K562 (cell line): Measurements from ENCODE around the gene CDCP1. TPM values are rescaled to one million over a fixed set of nuclear protein-coding genes. Genes with fewer than 3 reads are reported as not detected.

ENCODE experiments used
- ATF7 ChIP-seq: fragments of 450-650 bp; IDR thresholded peaks from 2 replicates; pipeline ENCODE4 v1.7.1; 2014; ENCODE audit warnings: mild to moderate bottlenecking, moderate library complexity
- CEBPG ChIP-seq, 3 experiments: fragments of 200-800 bp in 1 of 3; sonication (Bioruptor generic) in 1 of 3; sonication (generic) in 1 of 3; formaldehyde crosslinking in 1 of 3; IDR thresholded peaks in 2 of 3; conservative IDR thresholded peaks in 1 of 3; 2 replicates each; pipeline versions ENCODE4 v1.6.1 to v1.8.0; 2016 to 2022; ENCODE audit warnings: missing compliant biosample characterization in 2 of 3, missing genetic modification characterization in 2 of 3, mild to moderate bottlenecking in 1 of 3, missing genetic modification reagents in 1 of 3
- DDX20 ChIP-seq: fragments of 450-650 bp; IDR thresholded peaks from 2 replicates; pipeline ENCODE4 v1.6.1; 2016; ENCODE audit warnings: missing genetic modification characterization, low read depth, mild to moderate bottlenecking, missing compliant biosample characterization, moderate library complexity
- DMBX1 ChIP-seq: fragments of 250-450 bp; sonication (Bioruptor Pico); IDR thresholded peaks from 2 replicates; pipeline ENCODE4 v1.8.0; 2022; ENCODE audit warnings: inconsistent platforms, mild to moderate bottlenecking, moderate library complexity, borderline replicate concordance
- GABPA ChIP-seq: fragments of 200-800 bp; sonication (Bioruptor generic); conservative IDR thresholded peaks from 2 replicates; pipeline ENCODE4 v1.6.1; 2016; ENCODE audit warnings: low read depth, missing genetic modification characterization, missing compliant biosample characterization
- GTF2B ChIP-seq: IDR thresholded peaks from 2 replicates; pipeline ENCODE4 v1.6.1; 2011; ENCODE audit not compliant: insufficient read length; ENCODE audit errors: extremely low read depth
- HNRNPL ChIP-seq: fragments of 200-400 bp; formaldehyde crosslinking; IDR thresholded peaks from 2 replicates; pipeline ENCODE4 v1.6.1; 2017; ENCODE audit warnings: low read depth, mild to moderate bottlenecking, low read length
- MEIS2 ChIP-seq: fragments of 450-650 bp; IDR thresholded peaks from 2 replicates; pipeline ENCODE4 v1.6.1; 2014; ENCODE audit warnings: mild to moderate bottlenecking; ENCODE audit not compliant: partially characterized antibody
- NCOA2 ChIP-seq, 2 experiments: fragments of 450-650 bp; IDR thresholded peaks; 2 replicates each; pipeline ENCODE4 v1.6.1; 2018; ENCODE audit warnings: mild to moderate bottlenecking in 2 of 2, moderate library complexity in 1 of 2; ENCODE audit not compliant: partially characterized antibody in 2 of 2
- NR3C1 ChIP-seq: sonication (generic); formaldehyde crosslinking; IDR thresholded peaks from 2 replicates; pipeline ENCODE4 v1.8.1; 2022; ENCODE audit warnings: missing genetic modification reagents
- POLR2B ChIP-seq: fragments of 450-650 bp; IDR thresholded peaks from 2 replicates; pipeline ENCODE4 v1.6.1; 2018; ENCODE audit warnings: low read depth; ENCODE audit not compliant: partially characterized antibody
- RAD51 ChIP-seq: fragments of 450-650 bp; IDR thresholded peaks from 2 replicates; pipeline ENCODE4 v1.7.1; 2016; ENCODE audit warnings: low read depth, mild to moderate bottlenecking, borderline replicate concordance
- SP1 ChIP-seq: sonication (generic); formaldehyde crosslinking; IDR thresholded peaks from 2 replicates; pipeline ENCODE4 v1.8.1; 2022; ENCODE audit warnings: mild to moderate bottlenecking, missing genetic modification reagents
- SREBF1 ChIP-seq: fragments of 150-350 bp; IDR thresholded peaks from 2 replicates; pipeline ENCODE4 v1.6.1; 2014; ENCODE audit warnings: antibody characterized with exemption, low read depth, low read length, borderline replicate concordance
- STAT5A ChIP-seq: IDR thresholded peaks from 2 replicates; pipeline ENCODE4 v1.6.1; 2012; ENCODE audit warnings: low read length, inconsistent platforms, borderline replicate concordance
- TARDBP ChIP-seq: fragments of 450-650 bp; IDR thresholded peaks from 2 replicates; pipeline ENCODE4 v1.6.1; 2016
- THAP7 ChIP-seq: fragments of 250-450 bp; sonication (Bioruptor Pico); IDR thresholded peaks from 2 replicates; pipeline ENCODE4 v1.5.0; 2021
- YY1 ChIP-seq, 3 experiments: IDR thresholded peaks; 2 replicates each; pipeline ENCODE4 v1.6.1; 2011; ENCODE audit warnings: low read length in 2 of 3, mild to moderate bottlenecking in 2 of 3, moderate library complexity in 2 of 3, borderline replicate concordance in 1 of 3, control low read depth in 1 of 3, low read depth in 1 of 3; ENCODE audit not compliant: insufficient read depth in 3 of 3, insufficient replicate concordance in 2 of 3, control insufficient read depth in 1 of 3, insufficient read length in 1 of 3; ENCODE audit errors: extremely low read depth in 1 of 3
- ZBED1 ChIP-seq: IDR thresholded peaks from 2 replicates; pipeline ENCODE4 v1.6.1; 2014
- ZBTB1 ChIP-seq: sonication (generic); formaldehyde crosslinking; IDR thresholded peaks from 2 replicates; pipeline ENCODE4 v1.8.1; 2023; ENCODE audit warnings: missing genetic modification reagents, low read depth, mild to moderate bottlenecking, borderline replicate concordance
- ZBTB9 ChIP-seq: fragments of 450-650 bp; formaldehyde crosslinking; IDR thresholded peaks from 2 replicates; pipeline ENCODE4 v1.4.0; 2020; ENCODE audit warnings: mild to moderate bottlenecking, moderate library complexity
- ZNF140 ChIP-seq: fragments of 250-450 bp; sonication (Bioruptor Pico); IDR thresholded peaks from 2 replicates; pipeline ENCODE4 v1.8.0; 2021; ENCODE audit warnings: moderate library complexity, mild to moderate bottlenecking, inconsistent platforms
- ZNF224 ChIP-seq: sonication (generic); formaldehyde crosslinking; IDR thresholded peaks from 2 replicates; pipeline ENCODE4 v1.8.0; 2022; ENCODE audit warnings: mild to moderate bottlenecking, missing genetic modification reagents
- ZNF316 ChIP-seq: fragments of 450-650 bp; IDR thresholded peaks from 2 replicates; pipeline ENCODE4 v1.6.1; 2016
- ZNF584 ChIP-seq: fragments of 200-800 bp; sonication (Bioruptor generic); IDR thresholded peaks from 2 replicates; pipeline ENCODE4 v1.6.1; 2016; ENCODE audit warnings: low read depth, mild to moderate bottlenecking, missing genetic modification characterization, missing compliant biosample characterization
- ZNF785 ChIP-seq: fragments of 250-450 bp; sonication (Bioruptor Pico); IDR thresholded peaks from 2 replicates; pipeline ENCODE4 v1.4.0; 2020; ENCODE audit warnings: mild to moderate bottlenecking
- polyA plus RNA-seq, 8 experiments: library from polyadenylated mRNA; depleted of rRNA in 4 of 8; stranded (reverse) in 5 of 8; unstranded in 3 of 8; fragments of >200 nt; fragmentation: Nextera tagmentation in 2 of 8; fragmentation: Illumina TruSeq in 1 of 8; extraction: Ambion mirVana in 2 of 8; extraction: Trizol in 1 of 8; gene quantifications; 2 replicates each; pipeline versions ENCODE4 v1.2.1 to v1.2.3, GENCODE V29; 2011 to 2014; ENCODE audit warnings: inconsistent platforms in 1 of 8, missing spikeins in 1 of 8
- total RNA-seq, 7 experiments: library from RNA; depleted of rRNA in 6 of 7; stranded (reverse); fragments of >200 nt in 6 of 7; fragmentation: Illumina TruSeq in 2 of 7; extraction: Trizol in 2 of 7; gene quantifications; 2 replicates each; pipeline versions ENCODE4 v1.2.1 to v1.2.3, GENCODE V29; 2011 to 2021; ENCODE audit warnings: low replicate concordance in 1 of 7

The CDCP1 gene
- total and polyA plus RNA-seq, 9 of the 15 experiments (the other 6 are each of a cell fraction or from before 2014, with no cell fraction given), result 3.9 to 16.4 (median 5.2) TPM

GRCh38 chr3:45064512-45065372, 81.4 kb downstream of the CDCP1 start (continued):
- TF ChIP-seq YY1 (IDR thresholded peaks at IDR 0.05; ENCODE audit: borderline replicate concordance in 1 of 3, control insufficient read depth in 1 of 3, extremely low read depth in 1 of 3, insufficient read depth in 3 of 3, insufficient read length in 1 of 3, insufficient replicate concordance in 2 of 3, low read depth in 1 of 3, low read length in 2 of 3), result peak in 2 of 3 experiments; percentile 43 to 85
- TF ChIP-seq ZNF224 (CRISPR knock-in tag), result no peak
- no peak for TF ChIP-seq ZBED1
- TF ChIP-seq HNRNPL, result peak; percentile 62; the same call in 1 of the 2 replicates
- no peak for TF ChIP-seq NCOA2 (IDR thresholded peaks at IDR 0.05; ENCODE audit: partially characterized antibody in 2 of 2)
- peak; percentile 99 for TF ChIP-seq ZNF785
- peak; percentile 100 for TF ChIP-seq DDX20 (tag)
- TF ChIP-seq ATF7, result peak; percentile 96
- TF ChIP-seq CEBPG (CRISPR knock-in tag; IDR thresholded peaks at IDR 0.05), result no peak
- peak; percentile 88 to 99 for TF ChIP-seq CEBPG (tag; conservative IDR thresholded peaks at IDR 0.05 in 1 of 2, IDR thresholded peaks at IDR 0.05 in 1 of 2)
- TF ChIP-seq ZNF316, result no peak
- TF ChIP-seq SREBF1, result no peak
- peak; percentile 70 for TF ChIP-seq TARDBP
- no peak for TF ChIP-seq NR3C1 (CRISPR knock-in tag)
- TF ChIP-seq SP1, result peak; percentile 89
- TF ChIP-seq DMBX1, result peak; percentile 100
- no peak; the same call in 1 of the 2 replicates for TF ChIP-seq RAD51
- peak; percentile 100 for TF ChIP-seq ZBTB9 (CRISPR knock-in tag)
- peak; percentile 93 for TF ChIP-seq GABPA (tag)
- peak; percentile 100 for TF ChIP-seq STAT5A
- TF ChIP-seq POLR2B, result peak; percentile 93
- TF ChIP-seq GTF2B, result no peak
- TF ChIP-seq ZNF140 (CRISPR knock-in tag), result peak; percentile 100
- no peak for TF ChIP-seq ZBTB1
- peak; percentile 84 for TF ChIP-seq MEIS2
- peak; percentile 98 for TF ChIP-seq THAP7 (CRISPR knock-in tag)
- peak; percentile 100 for TF ChIP-seq ZNF584 (CRISPR knock-in tag)
